ENCODE measurements around the gene AGBL5.
A peak's percentile ranks its signal among the peaks of the same experiment; 100 is the strongest.

The AGBL5 gene

DNA sequence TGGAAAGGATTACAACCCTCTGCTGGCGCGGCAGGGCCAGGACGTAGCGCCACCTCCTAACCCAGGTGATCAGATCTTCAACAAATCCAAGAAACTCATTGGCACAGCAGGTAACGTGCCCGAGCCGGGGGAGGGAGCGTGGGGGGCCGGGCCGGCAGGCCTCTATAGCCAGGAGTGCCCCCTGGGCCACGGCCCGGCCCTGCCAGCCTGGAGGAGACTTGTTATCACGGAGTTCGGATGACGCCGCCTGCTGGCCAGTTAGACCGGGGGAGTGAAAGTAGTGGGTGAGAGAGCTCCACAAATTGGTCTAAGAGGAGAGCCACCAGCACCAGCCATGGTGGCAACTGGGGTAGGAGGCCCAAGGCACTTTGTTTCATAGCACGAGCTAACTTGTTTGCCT lies 27.3 kb upstream of the AGBL5 start:
- no peak for DNase-seq

DNA sequence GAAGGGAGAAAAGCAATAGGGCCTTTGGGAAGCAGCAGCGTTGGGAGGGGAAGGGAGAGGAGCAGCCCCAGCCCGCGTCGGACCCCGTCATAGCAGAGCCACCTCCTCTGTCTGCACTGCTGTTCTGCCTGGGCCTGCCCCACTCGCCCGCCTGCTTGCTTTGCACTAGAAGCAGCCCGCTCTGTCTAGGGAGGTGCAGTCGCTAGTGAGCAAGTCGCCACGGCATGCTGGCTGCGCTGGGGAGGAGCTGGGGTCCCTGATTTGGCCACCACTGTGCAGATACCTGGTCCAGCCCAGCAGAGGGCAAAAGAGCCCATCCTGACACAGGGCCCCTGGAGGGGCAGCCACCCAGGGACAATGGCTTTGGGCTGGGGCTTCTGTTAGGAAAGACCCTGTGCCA lies 26.7 kb upstream of the AGBL5 start:
- DNase-seq: no peak

DNA sequence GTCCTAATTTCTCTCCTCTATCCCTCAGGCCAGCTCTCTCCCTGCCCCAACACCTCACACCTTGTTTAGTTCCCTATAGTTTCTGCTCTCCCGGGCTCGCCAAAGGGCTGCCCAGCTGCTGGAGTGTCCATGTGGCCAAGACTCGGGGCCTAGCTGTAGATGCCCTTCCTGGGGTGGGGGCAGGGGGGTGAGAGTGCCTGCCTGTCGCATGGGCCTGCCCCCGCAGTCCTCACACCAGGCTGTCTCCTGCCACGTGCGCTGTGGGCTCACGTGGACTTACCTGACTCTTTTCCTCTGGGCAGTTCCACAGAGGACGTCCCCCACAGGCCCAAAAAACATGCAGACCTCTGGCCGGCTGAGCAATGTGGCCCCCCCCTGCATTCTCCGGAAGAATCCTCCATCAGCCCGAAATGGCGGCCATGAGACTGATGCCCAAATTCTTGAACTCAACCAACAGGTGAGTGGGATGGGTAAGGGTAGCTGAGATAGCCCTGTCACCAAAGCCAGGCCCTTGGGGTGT lies 26.1 kb upstream of the AGBL5 start:
- DNase-seq: no peak

DNA sequence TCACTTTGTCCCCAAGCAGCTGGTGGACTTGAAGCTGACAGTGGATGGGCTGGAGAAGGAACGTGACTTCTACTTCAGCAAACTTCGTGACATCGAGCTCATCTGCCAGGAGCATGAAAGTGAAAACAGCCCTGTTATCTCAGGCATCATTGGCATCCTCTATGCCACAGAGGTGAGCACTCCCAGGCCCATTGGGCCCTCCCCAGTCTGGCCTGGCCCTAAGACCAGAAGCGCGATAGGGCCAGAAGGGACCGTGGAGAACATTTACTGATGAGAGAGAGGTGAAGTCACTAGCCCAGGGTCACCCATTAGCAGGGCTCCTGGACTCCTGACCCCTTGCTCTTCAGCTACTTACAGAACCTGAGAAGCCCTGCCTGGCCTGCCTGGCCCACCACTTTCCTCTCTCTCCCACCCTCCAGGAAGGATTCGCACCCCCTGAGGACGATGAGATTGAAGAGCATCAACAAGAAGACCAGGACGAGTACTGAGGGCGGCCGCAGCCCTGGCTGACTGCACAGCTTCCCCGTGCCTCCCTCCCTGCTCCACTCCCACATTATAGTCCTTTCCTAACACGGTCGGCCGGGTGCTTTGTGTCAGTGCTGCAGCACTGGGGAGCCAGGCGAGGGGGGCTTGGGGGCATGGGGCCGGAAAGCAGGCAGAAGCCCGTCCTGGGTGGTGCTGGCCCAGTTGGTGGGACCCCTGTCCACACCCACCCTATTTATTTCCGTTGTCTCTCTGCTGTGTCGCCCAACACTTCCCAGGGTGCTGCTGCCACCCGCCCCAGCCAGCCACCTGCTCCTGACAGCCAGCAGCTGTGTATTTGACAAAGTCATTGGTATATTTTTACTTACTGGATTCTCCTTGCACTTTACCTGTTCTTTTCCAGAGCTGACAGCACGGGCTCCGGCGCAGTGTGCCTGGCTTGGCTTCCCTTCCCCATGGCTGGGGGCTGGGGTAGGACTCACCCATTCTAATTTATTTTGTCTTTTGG lies 25.3 kb upstream of the AGBL5 start:
- DNase-seq: no peak

DNA sequence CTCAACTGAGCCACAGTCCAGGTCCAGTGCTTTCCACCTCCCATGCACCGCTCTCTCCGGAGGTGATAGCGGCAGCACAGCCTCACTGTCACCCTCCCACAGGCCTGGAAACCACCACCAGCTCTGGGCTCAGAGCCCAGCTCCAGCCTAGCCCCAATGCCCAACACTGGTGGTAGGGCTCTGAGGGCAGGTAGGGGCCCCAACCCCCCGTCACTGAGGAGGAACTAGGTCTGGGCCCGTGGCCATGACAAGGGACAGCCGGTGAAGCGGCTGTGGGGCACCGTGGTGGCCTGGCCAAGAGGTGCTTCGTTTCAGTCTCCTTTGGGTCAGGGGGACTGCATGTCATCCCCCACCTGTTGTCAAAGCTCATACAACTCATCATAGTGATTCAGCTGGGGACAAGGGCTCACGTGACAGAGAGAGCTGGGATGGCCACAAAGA lies 24.2 kb upstream of the AGBL5 start:
- DNase-seq: no peak

DNA sequence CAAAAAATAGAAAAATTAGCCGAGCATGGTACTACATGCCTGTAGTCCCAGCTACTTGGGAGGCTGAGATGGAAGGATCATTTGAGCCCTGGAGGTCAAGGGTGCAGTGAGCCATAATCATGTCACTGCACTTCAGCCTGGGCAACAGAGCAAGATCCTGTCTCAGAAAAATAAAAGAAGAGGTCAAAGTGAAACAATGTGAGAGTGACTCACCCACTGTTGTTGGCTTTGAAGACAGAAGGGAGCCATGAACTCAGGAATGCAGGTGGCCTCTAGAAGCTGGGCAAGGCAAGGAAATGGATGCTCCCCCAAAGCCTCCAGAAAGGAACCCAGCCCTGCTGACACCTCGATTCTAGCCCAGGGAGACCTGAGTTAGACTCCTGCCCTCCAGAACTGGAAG lies 22.4 kb upstream of the AGBL5 start:
- DNase-seq: no peak

DNA sequence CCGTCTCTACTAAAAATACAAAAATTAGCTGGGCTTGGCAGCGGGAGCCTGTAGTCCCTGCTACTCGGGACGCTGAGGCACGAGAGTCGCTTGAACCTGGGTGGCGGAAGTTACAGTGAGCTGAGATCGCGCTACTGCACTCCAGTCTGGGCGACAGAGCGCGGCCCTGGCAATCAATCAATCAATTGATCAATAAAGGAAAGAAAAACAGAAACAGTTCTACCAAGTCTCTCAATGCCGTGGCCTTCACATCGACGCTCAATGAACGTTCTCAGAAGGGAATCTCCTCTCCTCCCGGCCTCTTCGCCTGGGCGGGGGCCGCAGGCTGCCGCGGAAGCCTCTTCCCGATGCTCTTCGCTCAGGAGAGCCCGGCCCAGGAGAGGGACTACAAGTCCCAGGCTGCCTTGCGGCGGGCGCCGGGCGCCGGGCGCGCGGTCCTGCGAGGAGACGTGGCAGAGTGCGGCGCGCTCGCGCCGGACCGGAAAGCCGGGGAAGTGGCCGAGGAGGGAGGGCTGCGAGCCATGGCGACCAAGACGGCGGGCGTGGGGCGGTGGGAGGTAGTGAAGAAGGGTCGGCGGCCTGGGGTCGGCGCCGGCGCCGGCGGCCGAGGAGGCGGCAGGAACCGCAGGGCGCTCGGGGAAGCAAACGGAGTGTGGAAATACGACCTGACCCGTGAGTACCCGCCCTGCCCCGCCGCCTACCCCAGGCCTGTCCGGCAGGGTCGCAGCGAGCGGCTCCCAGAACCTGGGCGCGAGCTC lies 18.8 kb upstream of the AGBL5 start, which contains the start of gene TMEM214:
TSS of gene TMEM214 (plus strand) at position 471 of the 758 bp plus-strand sequence. CDS start at position 522, 51 bp downstream.
- peak in 55 of 56 donors; percentile 27 to 90 (median 74) for DNase-seq

DNA sequence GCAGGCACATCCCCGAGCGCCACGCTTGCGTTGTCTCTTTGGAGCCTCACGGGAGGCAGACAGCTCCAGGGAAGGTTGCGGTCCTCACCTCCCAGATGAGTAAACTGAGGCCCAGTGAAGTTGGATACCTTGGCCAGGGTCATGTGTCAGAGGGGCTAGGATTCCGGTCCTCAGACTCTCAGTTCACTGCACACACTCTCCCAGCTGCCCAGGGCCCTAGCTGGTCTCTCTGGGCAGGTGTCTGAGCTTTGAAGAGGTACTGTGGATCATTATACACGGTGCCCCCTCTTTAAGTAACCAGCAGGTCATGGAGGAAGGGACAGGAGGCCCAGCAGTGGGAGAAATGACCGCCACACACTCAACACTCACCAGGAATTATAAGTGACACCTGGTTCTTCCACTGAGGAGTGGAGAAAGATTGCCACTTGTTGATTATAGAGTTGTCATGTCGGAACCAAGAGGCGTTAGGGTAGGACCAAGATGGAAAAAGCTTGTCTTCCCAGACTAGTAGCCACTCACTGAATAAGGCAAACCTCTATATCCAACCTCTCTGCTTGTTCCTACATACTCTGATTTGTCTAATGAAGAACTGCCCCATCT lies 18.1 kb upstream of the AGBL5 start:
- no peak for DNase-seq

DNA sequence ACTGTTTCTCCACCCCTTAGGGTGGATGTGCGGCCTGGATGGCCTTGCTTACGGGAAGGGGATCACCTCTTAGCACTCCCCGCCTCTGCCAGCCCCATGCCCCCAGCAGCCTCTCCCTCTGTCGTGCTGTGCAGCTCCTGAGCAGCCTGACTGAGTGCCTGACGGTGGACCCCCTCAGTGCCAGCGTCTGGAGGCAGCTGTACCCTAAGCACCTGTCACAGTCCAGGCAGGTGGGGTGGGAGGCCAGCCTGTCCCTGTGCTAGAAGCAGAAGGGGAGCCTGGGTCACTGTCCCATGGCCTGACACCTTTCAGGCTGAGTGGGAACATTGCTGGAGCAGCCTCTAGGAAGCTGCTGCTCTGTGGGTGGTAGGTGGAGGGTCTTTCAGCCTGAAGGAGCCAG lies 13.5 kb upstream of the AGBL5 start:
- DNase-seq: no peak

DNA sequence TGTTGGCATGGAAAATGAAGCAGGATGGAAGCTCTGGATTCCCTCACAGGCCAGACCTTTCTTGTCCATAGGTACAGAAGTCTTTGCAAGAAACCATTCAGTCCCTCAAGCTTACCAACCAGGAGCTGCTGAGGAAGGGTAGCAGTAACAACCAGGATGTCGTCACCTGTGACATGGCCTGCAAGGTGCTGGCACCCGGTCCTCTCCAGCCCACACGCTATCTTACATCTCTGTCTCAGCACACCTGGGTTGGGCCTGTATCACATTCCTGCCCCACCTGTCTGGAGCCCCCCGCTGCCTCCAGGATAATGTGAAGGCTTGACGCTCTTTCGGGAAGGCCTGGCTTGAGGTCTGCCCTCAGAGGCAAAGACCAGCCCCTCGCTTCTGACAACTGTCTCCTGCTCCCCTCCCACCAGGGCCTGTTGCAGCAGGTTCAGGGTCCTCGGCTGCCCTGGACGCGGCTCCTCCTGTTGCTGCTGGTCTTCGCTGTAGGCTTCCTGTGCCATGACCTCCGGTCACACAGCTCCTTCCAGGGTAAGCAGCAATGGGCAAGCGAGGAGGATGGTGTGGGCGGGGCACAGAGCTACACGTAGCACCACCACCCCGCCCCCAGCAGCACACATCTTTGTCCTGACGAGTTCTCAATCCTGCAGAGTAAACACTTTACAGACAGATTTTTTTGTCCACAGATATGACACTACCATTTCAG lies 12.7 kb upstream of the AGBL5 start:
- DNase-seq: no peak

DNA sequence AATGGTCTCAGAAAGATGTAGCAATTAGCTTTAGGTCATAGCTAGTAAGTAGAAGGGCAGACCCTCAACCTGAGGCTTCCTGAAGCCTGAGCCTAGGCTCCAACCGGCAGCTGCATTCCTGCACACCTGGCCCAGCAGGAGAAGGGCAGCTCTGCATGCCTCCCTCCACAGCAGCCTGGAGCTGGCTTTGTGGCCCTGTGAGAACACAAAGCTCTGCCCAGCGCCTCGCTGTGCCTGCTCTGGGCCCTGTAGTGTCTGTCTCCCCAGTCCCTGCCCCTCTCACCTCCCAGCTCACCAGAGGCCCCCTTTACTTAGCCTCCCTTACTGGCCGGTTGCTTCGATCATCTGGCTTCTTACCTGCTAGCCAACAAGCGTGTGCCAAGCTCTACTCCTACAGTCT lies 12.0 kb upstream of the AGBL5 start:
- no peak for DNase-seq

DNA sequence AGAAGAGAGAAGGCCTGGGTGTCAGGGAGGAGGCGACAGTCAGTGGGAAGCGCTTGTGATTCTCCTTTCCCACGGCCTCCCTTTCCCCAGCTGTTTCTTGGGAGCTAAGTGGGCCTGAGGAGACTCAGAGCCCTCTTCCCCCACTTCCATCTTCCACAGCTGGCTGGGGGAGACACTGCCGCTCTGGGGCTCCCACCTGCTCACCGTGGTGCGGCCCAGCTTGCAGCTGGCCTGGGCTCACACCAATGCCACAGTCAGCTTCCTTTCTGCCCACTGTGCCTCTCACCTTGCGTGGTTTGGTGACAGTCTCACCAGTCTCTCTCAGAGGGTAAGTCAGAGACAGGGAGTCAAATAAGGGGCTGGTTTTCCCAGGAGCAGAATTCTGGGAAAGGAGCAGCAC lies 11.6 kb upstream of the AGBL5 start:
- DNase-seq: no peak

DNA sequence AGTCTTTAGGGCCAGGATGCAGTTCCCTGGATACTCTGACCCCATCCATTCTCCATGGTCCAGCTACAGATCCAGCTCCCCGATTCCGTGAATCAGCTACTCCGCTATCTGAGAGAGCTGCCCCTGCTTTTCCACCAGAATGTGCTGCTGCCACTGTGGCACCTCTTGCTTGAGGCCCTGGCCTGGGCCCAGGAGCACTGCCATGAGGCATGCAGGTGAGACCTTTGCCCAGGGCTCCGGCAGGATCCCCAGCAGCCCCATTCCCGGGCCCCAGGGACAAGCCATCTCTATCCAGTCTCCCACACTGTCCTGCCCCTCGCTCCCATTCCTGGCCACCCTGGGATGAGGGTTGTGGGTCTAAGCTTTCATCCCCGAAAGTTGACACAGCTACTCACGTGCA lies 11.2 kb upstream of the AGBL5 start:
- no peak for DNase-seq

DNA sequence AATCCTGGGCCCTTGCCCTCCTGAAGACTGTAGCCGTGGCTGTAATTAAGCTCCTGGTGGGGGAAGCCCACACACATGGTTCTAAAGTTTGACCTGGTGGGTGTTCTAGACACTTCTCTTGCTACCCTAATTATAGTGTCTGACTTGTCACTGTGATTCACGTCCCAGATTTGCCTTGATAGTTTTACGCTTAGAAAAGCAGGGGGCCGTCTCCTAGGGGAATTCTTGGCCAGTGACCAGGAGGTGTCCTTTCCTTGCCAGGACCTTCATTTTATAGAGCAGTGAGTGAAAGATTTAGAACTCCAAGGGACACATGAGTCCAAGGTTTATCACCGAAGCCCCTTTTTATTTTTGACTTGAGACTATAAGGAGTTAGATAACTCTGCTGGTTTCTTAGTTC lies 9.7 kb upstream of the AGBL5 start:
- DNase-seq: peak in 1 of 56 donors; percentile 29

DNA sequence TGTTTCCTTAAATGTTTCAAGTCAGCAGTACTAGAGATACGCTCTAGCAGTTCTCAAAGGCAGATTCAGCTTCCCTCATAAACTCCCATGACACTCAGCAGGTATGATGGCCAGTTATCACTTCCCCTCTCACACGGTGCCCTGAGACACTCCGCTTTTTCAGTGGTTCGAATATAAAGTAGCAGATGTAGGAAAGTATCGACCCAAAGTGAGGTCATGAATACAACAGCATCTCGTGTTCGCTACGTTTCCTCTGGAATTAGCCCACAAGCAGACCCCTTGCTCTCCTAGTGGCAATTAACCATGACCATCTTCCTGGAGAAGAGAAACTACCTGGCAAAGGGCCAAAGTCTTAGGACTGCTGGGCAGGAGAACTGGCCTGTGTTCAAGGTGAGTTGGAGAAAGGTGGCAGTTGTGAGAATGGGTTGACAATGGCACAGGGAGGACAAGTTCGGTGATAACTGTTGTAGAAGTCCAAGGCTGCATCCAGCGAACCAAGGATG lies 9.3 kb upstream of the AGBL5 start:
- DNase-seq: no peak

DNA sequence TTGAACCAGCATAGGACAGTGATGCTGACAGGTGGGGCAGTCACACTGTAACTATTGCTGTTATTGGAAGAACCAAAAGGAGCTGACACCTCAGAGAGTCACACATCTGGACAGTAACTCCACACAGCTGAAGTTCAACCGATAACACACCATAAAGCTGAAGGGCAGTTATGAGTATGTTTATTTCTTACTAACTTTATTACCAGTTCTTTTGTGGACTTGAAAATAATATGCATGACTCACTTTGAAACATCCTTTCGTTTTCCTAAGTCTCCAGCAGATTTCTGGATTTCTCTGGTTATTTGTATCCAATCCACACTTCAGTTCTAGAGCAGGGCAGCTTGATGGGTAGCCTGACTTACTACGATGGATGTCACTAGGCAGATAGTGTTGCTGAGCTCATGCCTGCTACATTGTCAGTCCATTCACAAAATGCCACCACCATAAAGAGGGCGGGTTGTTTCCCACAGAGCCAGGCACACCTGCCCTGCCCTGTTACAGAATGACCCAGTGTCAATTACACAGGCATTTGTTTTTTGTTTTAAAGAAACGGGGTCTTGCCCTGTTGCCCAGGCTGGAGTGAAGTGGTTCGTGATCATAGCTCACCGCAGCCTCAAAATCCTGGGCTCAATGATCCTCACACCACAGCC lies 8.4 kb upstream of the AGBL5 start:
- DNase-seq: no peak

DNA sequence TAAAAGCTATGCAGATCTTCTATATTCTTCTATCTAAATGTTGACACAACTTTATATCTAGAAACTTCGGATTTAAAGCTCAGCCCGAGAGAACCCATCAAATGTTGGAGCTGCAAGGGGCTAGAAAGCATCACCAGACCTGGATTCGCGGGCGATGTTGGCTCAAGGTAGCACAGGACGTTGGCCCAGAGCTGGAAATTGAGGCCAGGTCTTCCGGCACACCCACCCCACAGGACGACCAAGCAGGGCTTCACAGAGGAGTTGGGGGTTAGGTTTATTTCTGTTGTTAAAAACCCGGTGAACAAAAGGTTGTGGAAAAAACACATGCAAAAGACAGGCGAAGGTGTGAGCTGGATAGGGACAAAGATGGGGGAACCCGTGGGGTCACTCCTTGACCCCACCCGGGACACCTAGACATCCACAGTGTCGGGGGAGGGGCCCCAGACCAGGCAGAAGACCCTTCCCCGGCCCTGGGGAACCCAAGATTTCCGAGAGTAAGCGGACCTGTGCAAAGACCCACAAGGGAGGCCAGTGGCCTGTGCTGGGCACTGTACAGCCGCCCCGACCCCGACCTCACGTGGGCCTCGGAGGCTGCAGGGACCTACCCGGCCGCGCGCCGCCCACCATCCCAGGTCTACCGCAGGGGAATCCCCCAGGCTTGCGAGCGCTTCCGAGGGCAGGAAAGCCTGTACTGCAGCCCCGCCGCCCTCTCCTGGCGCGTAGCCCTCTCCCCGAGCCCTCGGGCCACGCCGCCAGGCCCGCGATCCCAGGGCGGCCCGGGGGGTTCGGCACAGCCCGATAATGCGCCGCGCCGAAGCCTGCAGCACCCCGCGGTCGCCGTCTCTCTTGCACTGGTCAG lies 1.8 kb upstream of the AGBL5 start:
- peak in 13 of 56 donors; percentile 18 to 64 (median 45) for DNase-seq

DNA sequence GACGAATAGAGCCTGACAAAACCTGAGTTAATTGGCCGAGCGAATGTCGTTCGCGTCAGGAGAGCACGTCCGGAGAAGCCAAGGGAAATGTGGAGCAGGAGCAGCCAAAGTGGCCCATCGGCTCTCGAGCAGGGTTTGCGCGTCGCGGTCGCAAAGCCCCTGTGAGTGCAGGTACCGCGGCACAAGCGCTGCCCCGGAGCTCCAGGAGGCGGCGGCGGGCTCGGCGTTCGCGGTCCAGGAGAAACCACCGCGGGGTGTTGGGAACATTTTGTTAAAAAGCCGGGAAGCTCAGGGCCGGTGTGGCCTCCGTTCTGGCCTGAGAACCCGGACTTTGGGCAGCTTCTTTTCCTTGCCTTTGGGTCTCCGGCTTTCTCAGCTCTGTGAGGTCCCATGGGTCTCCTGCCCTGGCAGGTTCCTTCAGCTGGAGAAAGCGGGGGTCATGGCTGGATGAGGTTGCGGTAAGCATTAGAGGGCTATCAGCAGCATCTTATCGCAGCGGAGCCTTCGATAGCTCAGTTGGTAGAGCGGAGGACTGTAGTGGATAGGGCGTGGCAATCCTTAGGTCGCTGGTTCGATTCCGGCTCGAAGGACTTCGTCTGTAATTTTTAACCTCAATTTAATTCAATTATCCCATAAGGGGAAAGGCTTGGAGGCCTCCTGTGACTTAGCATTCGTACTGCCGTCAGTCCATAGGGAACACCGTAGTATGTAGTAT lies 1.0 kb upstream of the AGBL5 start:
- DNase-seq: peak; percentile 45 to 97 (median 86)

All from amygdala (tissue), 56 donors.